Astrocyte (in vitro differentiated cells and primary cell): ENCODE results near the gene CCDC102B. TPM values are rescaled to one million over a fixed set of nuclear protein-coding genes. Genes with fewer than 3 reads are reported as not detected.
A peak's percentile ranks its signal among the peaks of the same experiment; 100 is the strongest.

ENCODE experiments used
- DNase-seq: peaks from one replicate; pipeline ENCODE4 v3.0.0-alpha.2; 2010; ENCODE audit warnings: low read depth
- FAIRE-seq: peaks from 2 replicates; lab custom pipeline; 2011; peaks lifted over from hg19 to GRCh38; lab: Jason Lieb, UNC
- H2AFZ ChIP-seq: 2 replicates; pipeline ENCODE4 v1.6.0; 2012; ENCODE audit warnings: low read depth, low read length, inconsistent platforms
- H3K27ac ChIP-seq: 2 replicates; pipeline ENCODE4 v1.5.1; 2011; ENCODE audit warnings: low read depth, low read length, inconsistent platforms
- H3K27me3 ChIP-seq: 2 replicates; pipeline ENCODE4 v1.6.0; 2011; ENCODE audit warnings: low read length, inconsistent platforms; ENCODE audit not compliant: insufficient read depth
- H3K36me3 ChIP-seq: 2 replicates; pipeline ENCODE4 v1.5.1; 2011; ENCODE audit warnings: low read length, inconsistent platforms; ENCODE audit not compliant: insufficient read depth
- H3K4me1 ChIP-seq: 2 replicates; pipeline ENCODE4 v1.5.1; 2011; ENCODE audit warnings: low read length, inconsistent platforms; ENCODE audit not compliant: insufficient read depth
- H3K4me2 ChIP-seq: 2 replicates; pipeline ENCODE4 v1.6.0; 2012; ENCODE audit warnings: low read length, inconsistent platforms
- H3K4me3 ChIP-seq: 2 replicates; pipeline ENCODE4 v1.5.1; 2011; ENCODE audit warnings: low read depth, mild to moderate bottlenecking, low read length, inconsistent platforms; ENCODE audit not compliant: insufficient read depth
- H3K79me2 ChIP-seq: 2 replicates; pipeline ENCODE4 v1.6.0; 2012; ENCODE audit warnings: mild to moderate bottlenecking, low read length, inconsistent platforms; ENCODE audit not compliant: insufficient read depth
- H3K9ac ChIP-seq: 2 replicates; pipeline ENCODE4 v1.6.0; 2012; ENCODE audit warnings: mild to moderate bottlenecking, low read length, inconsistent platforms
- H3K9me3 ChIP-seq: 2 replicates; pipeline ENCODE4 v1.5.1; 2012; ENCODE audit warnings: low read depth, mild to moderate bottlenecking, low read length, inconsistent platforms; ENCODE audit not compliant: insufficient read depth
- H4K20me1 ChIP-seq: 2 replicates; pipeline ENCODE4 v1.6.0; 2012; ENCODE audit warnings: low read length, inconsistent platforms; ENCODE audit not compliant: insufficient read depth
- H3K27ac Mint-ChIP-seq: one replicate; pipeline ENCODE4 v1.8.0; 2021; ENCODE audit warnings: mild to moderate bottlenecking, mixed read lengths; ENCODE audit not compliant: unreplicated experiment
- H3K27me3 Mint-ChIP-seq: one replicate; pipeline ENCODE4 v1.8.0; 2021; ENCODE audit warnings: low read depth, mixed read lengths; ENCODE audit not compliant: unreplicated experiment
- H3K36me3 Mint-ChIP-seq: one replicate; pipeline ENCODE4 v1.8.0; 2021; ENCODE audit warnings: low read depth, mixed read lengths; ENCODE audit not compliant: unreplicated experiment
- H3K4me1 Mint-ChIP-seq: one replicate; pipeline ENCODE4 v1.8.0; 2021; ENCODE audit warnings: low read depth, mixed read lengths; ENCODE audit not compliant: unreplicated experiment
- H3K4me3 Mint-ChIP-seq: one replicate; pipeline ENCODE4 v1.8.0; 2021; ENCODE audit warnings: mild to moderate bottlenecking, moderate library complexity, mixed read lengths; ENCODE audit not compliant: unreplicated experiment
- H3K9me3 Mint-ChIP-seq: one replicate; pipeline ENCODE4 v1.8.0; 2021; ENCODE audit warnings: mild to moderate bottlenecking, mixed read lengths; ENCODE audit not compliant: unreplicated experiment
- CTCF ChIP-seq: IDR thresholded peaks from 2 replicates; pipeline ENCODE4 v1.5.1; 2011; ENCODE audit warnings: low read depth, mild to moderate bottlenecking, inconsistent platforms, low read length, moderate library complexity; ENCODE audit not compliant: insufficient read depth
- EZH2 ChIP-seq: IDR thresholded peaks from 2 replicates; pipeline ENCODE4 v1.6.1; 2012; ENCODE audit warnings: mild to moderate bottlenecking, low read length, inconsistent platforms; ENCODE audit not compliant: insufficient read depth
- total RNA-seq: library from RNA; stranded (reverse); gene quantifications from 2 replicates; pipeline ENCODE4 v1.2.1, GENCODE V29; 2021

The CCDC102B gene
- total RNA-seq, 1 donor from 2014 or later: 7.9 TPM

DNA sequence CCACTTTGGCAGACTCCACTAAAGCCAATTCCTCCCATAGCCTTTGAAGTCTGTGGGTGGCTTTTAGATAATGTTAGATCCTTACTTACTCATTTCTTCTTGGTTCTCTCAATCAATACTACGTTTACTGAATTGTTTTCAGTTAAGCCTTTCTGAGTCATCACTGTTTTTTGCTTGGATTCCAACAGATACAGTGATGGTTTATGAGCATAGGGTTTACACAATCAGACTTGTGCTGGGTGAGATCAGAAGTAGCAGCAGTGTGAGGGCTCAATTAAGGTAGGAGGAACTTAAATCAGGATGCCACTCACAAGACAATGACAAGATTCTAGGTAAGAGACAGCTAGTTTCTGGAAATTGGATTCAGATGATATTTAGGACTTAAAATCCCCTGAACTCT is 305.1 kb downstream of the CCDC102B start:
- no peaks in the 10 kb centered on the region for H3K4me1 Mint-ChIP-seq

More for the DNA sequence above, 305.1 kb downstream of the CCDC102B start:
- no peak overlapping the region for H3K27ac ChIP-seq
- no peak overlapping the region for H3K4me2 ChIP-seq
- Mint-ChIP-seq H3K9me3 (peaks cover 1% of the 10 kb centered on the region), H3K27me3 (no peaks in the 10 kb centered on the region), H3K27ac (no peak overlapping the region), H3K36me3 (peaks cover 2% of the 10 kb centered on the region), H3K4me3 (no peak overlapping the region)
- H4K20me1 ChIP-seq: no peaks in the 10 kb centered on the region
- no peaks in the 10 kb centered on the region for H3K36me3 ChIP-seq
- H3K9me3 ChIP-seq: no peaks in the 10 kb centered on the region
- no peak overlapping the region for H2AFZ ChIP-seq
- no peak overlapping the region for H3K4me3 ChIP-seq
- no peaks in the 10 kb centered on the region for H3K79me2 ChIP-seq
- TF ChIP-seq CTCF (no peak), EZH2 (no peak)
- FAIRE-seq (no peak), DNase-seq (peak; percentile 3)
- no peaks in the 10 kb centered on the region for H3K27me3 ChIP-seq
- H3K4me1 ChIP-seq: no peaks in the 10 kb centered on the region
- no peak overlapping the region for H3K9ac ChIP-seq

Other genes starting within 250 kb of the CCDC102B start
- 64.4 and 64.6 TPM in 2 replicates for gene TMX3, start 83.0 kb upstream of the CCDC102B start, total RNA-seq